Measurements from ENCODE around the gene CASZ1.
A peak's percentile ranks its signal among the peaks of the same experiment; 100 is the strongest.

CASZ1 gene

GRCh38 chr1:10659646-10660540, 136.6 kb downstream of the CASZ1 start:
- Histone ChIP-seq H3K27me3 (ENCODE audit: insufficient read depth, insufficient read length) (no peaks in the 10 kb centered on the region), H3K4me3 (ENCODE audit: insufficient read length, low read depth) (no peak overlapping the region), H3K9ac (ENCODE audit: insufficient read length, low read depth) (no peak overlapping the region), H3K4me1 (ENCODE audit: insufficient read depth, insufficient read length) (no peaks in the 10 kb centered on the region), H3K9me3 (ENCODE audit: insufficient read depth, low read length) (no peaks in the 10 kb centered on the region), H3K36me3 (ENCODE audit: insufficient read depth, insufficient read length, low read length) (peaks cover 5% of the 10 kb centered on the region)
- no peak for DNase-seq (ENCODE audit: low read depth, low spot score)
- no peak for TF ChIP-seq ZNF274 (IDR thresholded peaks at IDR 0.05; ENCODE audit: low read depth, low read length)
- no peak for TF ChIP-seq YY1 (IDR thresholded peaks at IDR 0.05; ENCODE audit: insufficient read depth, insufficient read length)
- TF ChIP-seq SUZ12 (IDR thresholded peaks at IDR 0.05; ENCODE audit: extremely low read depth, insufficient read depth, insufficient read length) = no peak

GRCh38 chr1:10659218-10659617, 137.2 kb downstream of the CASZ1 start:
- Histone ChIP-seq H3K27me3 (ENCODE audit: insufficient read depth, insufficient read length) (no peaks in the 10 kb centered on the region), H3K4me3 (ENCODE audit: insufficient read length, low read depth) (no peak overlapping the region), H3K9ac (ENCODE audit: insufficient read length, low read depth) (no peak overlapping the region), H3K9me3 (ENCODE audit: insufficient read depth, low read length) (no peaks in the 10 kb centered on the region), H3K36me3 (ENCODE audit: insufficient read depth, insufficient read length, low read length) (peaks cover 5% of the 10 kb centered on the region), H3K4me1 (ENCODE audit: insufficient read depth, insufficient read length) (no peaks in the 10 kb centered on the region)
- TF ChIP-seq SUZ12 (IDR thresholded peaks at IDR 0.05; ENCODE audit: extremely low read depth, insufficient read depth, insufficient read length) = no peak
- TF ChIP-seq YY1 (IDR thresholded peaks at IDR 0.05; ENCODE audit: insufficient read depth, insufficient read length) = no peak
- no peak for TF ChIP-seq ZNF274 (IDR thresholded peaks at IDR 0.05; ENCODE audit: low read depth, low read length)
- DNase-seq (ENCODE audit: low read depth, low spot score) = no peak

- Histone ChIP-seq H3K9me3 (ENCODE audit: insufficient read depth, low read length) (no peaks in the 10 kb centered on the region), H3K27me3 (ENCODE audit: insufficient read depth, insufficient read length) (no peaks in the 10 kb centered on the region), H3K4me1 (ENCODE audit: insufficient read depth, insufficient read length) (no peaks in the 10 kb centered on the region), H3K36me3 (ENCODE audit: insufficient read depth, insufficient read length, low read length) (peaks cover 9% of the 10 kb centered on the region), H3K4me3 (ENCODE audit: insufficient read length, low read depth) (no peak overlapping the region), H3K9ac (ENCODE audit: insufficient read length, low read depth) (peak overlapping the region; percentile 4)
- TF ChIP-seq SUZ12 (IDR thresholded peaks at IDR 0.05; ENCODE audit: extremely low read depth, insufficient read depth, insufficient read length) (no peak), ZNF274 (IDR thresholded peaks at IDR 0.05; ENCODE audit: low read depth, low read length) (no peak), YY1 (IDR thresholded peaks at IDR 0.05; ENCODE audit: insufficient read depth, insufficient read length) (no peak)
- DNase-seq (ENCODE audit: low read depth, low spot score) = no peak
Observed at GRCh38 chr1:10658396-10659066, 137.9 kb downstream of the CASZ1 start.

- no peaks in the 10 kb centered on the region for H3K27me3 ChIP-seq (ENCODE audit: insufficient read depth, insufficient read length)
- TF ChIP-seq ZNF274 (IDR thresholded peaks at IDR 0.05; ENCODE audit: low read depth, low read length) (no peak), YY1 (IDR thresholded peaks at IDR 0.05; ENCODE audit: insufficient read depth, insufficient read length) (no peak), SUZ12 (IDR thresholded peaks at IDR 0.05; ENCODE audit: extremely low read depth, insufficient read depth, insufficient read length) (no peak)
- no peak overlapping the region for H3K4me3 ChIP-seq (ENCODE audit: insufficient read length, low read depth)
- H3K4me1 ChIP-seq (ENCODE audit: insufficient read depth, insufficient read length) = peaks cover 2% of the 10 kb centered on the region
- H3K9me3 ChIP-seq (ENCODE audit: insufficient read depth, low read length) = no peaks in the 10 kb centered on the region
- no peak overlapping the region for H3K9ac ChIP-seq (ENCODE audit: insufficient read length, low read depth)
- peaks cover 15% of the 10 kb centered on the region for H3K36me3 ChIP-seq (ENCODE audit: insufficient read depth, insufficient read length, low read length)
- DNase-seq (ENCODE audit: low read depth, low spot score) = no peak
Observed at GRCh38 chr1:10657088-10657847, 139.2 kb downstream of the CASZ1 start.

- DNase-seq (ENCODE audit: low read depth, low spot score) = no peak
- Histone ChIP-seq H3K36me3 (ENCODE audit: insufficient read depth, insufficient read length, low read length) (peaks cover 15% of the 10 kb centered on the region), H3K4me1 (ENCODE audit: insufficient read depth, insufficient read length) (peaks cover 6% of the 10 kb centered on the region), H3K27me3 (ENCODE audit: insufficient read depth, insufficient read length) (no peaks in the 10 kb centered on the region), H3K9me3 (ENCODE audit: insufficient read depth, low read length) (no peaks in the 10 kb centered on the region), H3K9ac (ENCODE audit: insufficient read length, low read depth) (no peak overlapping the region), H3K4me3 (ENCODE audit: insufficient read length, low read depth) (no peak overlapping the region)
- TF ChIP-seq YY1 (IDR thresholded peaks at IDR 0.05; ENCODE audit: insufficient read depth, insufficient read length) (no peak), SUZ12 (IDR thresholded peaks at IDR 0.05; ENCODE audit: extremely low read depth, insufficient read depth, insufficient read length) (no peak), ZNF274 (IDR thresholded peaks at IDR 0.05; ENCODE audit: low read depth, low read length) (no peak)
Observed at GRCh38 chr1:10656431-10656830, 140.0 kb downstream of the CASZ1 start.

- no peak for DNase-seq (ENCODE audit: low read depth, low spot score)
- Histone ChIP-seq H3K4me3 (ENCODE audit: insufficient read length, low read depth) (no peak overlapping the region), H3K9me3 (ENCODE audit: insufficient read depth, low read length) (no peaks in the 10 kb centered on the region), H3K9ac (ENCODE audit: insufficient read length, low read depth) (no peak overlapping the region), H3K4me1 (ENCODE audit: insufficient read depth, insufficient read length) (peaks cover 10% of the 10 kb centered on the region), H3K36me3 (ENCODE audit: insufficient read depth, insufficient read length, low read length) (peaks cover 15% of the 10 kb centered on the region), H3K27me3 (ENCODE audit: insufficient read depth, insufficient read length) (no peaks in the 10 kb centered on the region)
- TF ChIP-seq ZNF274 (IDR thresholded peaks at IDR 0.05; ENCODE audit: low read depth, low read length) = no peak
- no peak for TF ChIP-seq SUZ12 (IDR thresholded peaks at IDR 0.05; ENCODE audit: extremely low read depth, insufficient read depth, insufficient read length)
- TF ChIP-seq YY1 (IDR thresholded peaks at IDR 0.05; ENCODE audit: insufficient read depth, insufficient read length) = no peak
Observed at GRCh38 chr1:10655002-10655401, 141.4 kb downstream of the CASZ1 start.
